Liver (tissue), 9 donors: ENCODE data around the gene IKZF4. TPM values are rescaled to one million over a fixed set of nuclear protein-coding genes. Genes with fewer than 3 reads are reported as not detected.
"Not testable (repeated sequence)": the region's sequence is repeated elsewhere in the genome, so short reads cannot be mapped to it uniquely, and the experiment has no call there.

Experiments used
- DNase-seq: peaks from one replicate; pipeline ENCODE4 v3.0.0-alpha.2; 2017; ENCODE audit warnings: low spot score
- H3K27ac ChIP-seq, 2 donors: one replicate each; pipeline ENCODE4 v1.7.0; 2013; ENCODE audit warnings: inconsistent platforms in 2 of 2, low read length in 2 of 2, control low read depth in 1 of 2, low read depth in 1 of 2, mild to moderate bottlenecking in 1 of 2
- H3K27me3 ChIP-seq, 4 donors: one replicate each; pipeline versions ENCODE4 v1.6.1 to v1.7.0; 2013; ENCODE audit warnings: low read length in 3 of 4, inconsistent platforms in 1 of 4, mild to moderate bottlenecking in 1 of 4, moderate library complexity in 1 of 4; ENCODE audit not compliant: control insufficient read depth in 4 of 4, insufficient read depth in 4 of 4
- H3K36me3 ChIP-seq, 4 donors: one replicate each; pipeline versions ENCODE4 v1.6.1 to v1.7.0; 2013; ENCODE audit warnings: low read length in 3 of 4, mild to moderate bottlenecking in 3 of 4, low read depth in 1 of 4, moderate library complexity in 1 of 4; ENCODE audit not compliant: control insufficient read depth in 4 of 4, insufficient read depth in 3 of 4
- H3K4me1 ChIP-seq, 4 donors: one replicate each; pipeline versions ENCODE4 v1.6.1 to v1.7.0; 2013; ENCODE audit warnings: low read length in 3 of 4, mild to moderate bottlenecking in 3 of 4, moderate library complexity in 1 of 4; ENCODE audit not compliant: control insufficient read depth in 4 of 4, insufficient read depth in 4 of 4
- H3K4me3 ChIP-seq, 3 donors: one replicate each; pipeline versions ENCODE4 v1.6.1 to v1.7.0; 2013; ENCODE audit warnings: low read length in 3 of 3, control low read depth in 1 of 3, low read depth in 1 of 3, mild to moderate bottlenecking in 1 of 3
- H3K9ac ChIP-seq, 2 donors: one replicate each; pipeline ENCODE4 v1.7.0; 2013; ENCODE audit warnings: low read length in 2 of 2, mild to moderate bottlenecking in 2 of 2, moderate library complexity in 2 of 2, control low read depth in 1 of 2, low read depth in 1 of 2
- H3K9me3 ChIP-seq, 4 donors: one replicate each; pipeline versions ENCODE4 v1.6.1 to v1.7.0; 2013; ENCODE audit warnings: low read length in 3 of 4; ENCODE audit not compliant: control insufficient read depth in 4 of 4
- CTCF ChIP-seq: fragments of 150-350 bp; IDR thresholded peaks from 2 replicates; pipeline ENCODE4 v1.5.1; 2017; ENCODE audit warnings: improper control_type of control experiment, low read depth, low read length; ENCODE audit not compliant: missing input control
- FOXA2 ChIP-seq: IDR thresholded peaks from 2 replicates; pipeline ENCODE4 v1.6.1; 2016; ENCODE audit warnings: antibody characterized with exemption
- GABPA ChIP-seq, 2 donors: IDR thresholded peaks in 1 of 2; conservative IDR thresholded peaks in 1 of 2; 2 replicates each; pipeline ENCODE4 v1.6.1; 2016; ENCODE audit warnings: antibody characterized with exemption in 2 of 2, mild to moderate bottlenecking in 1 of 2, moderate library complexity in 1 of 2
- HNF4G ChIP-seq: IDR thresholded peaks from 2 replicates; pipeline ENCODE4 v1.6.1; 2016; ENCODE audit warnings: antibody characterized with exemption
- JUND ChIP-seq, 2 donors: IDR thresholded peaks; 2 replicates each; pipeline ENCODE4 v1.6.1; 2016; ENCODE audit warnings: antibody characterized with exemption in 2 of 2
- NR2F2 ChIP-seq: IDR thresholded peaks from 2 replicates; pipeline ENCODE4 v1.6.1; 2016; ENCODE audit warnings: antibody characterized with exemption
- SP1 ChIP-seq: IDR thresholded peaks from 2 replicates; pipeline ENCODE4 v1.6.1; 2018; ENCODE audit warnings: antibody characterized with exemption, mild to moderate bottlenecking
- YY1 ChIP-seq: IDR thresholded peaks from 2 replicates; pipeline ENCODE4 v1.6.1; 2016; ENCODE audit warnings: antibody characterized with exemption, mild to moderate bottlenecking
- WGBS: extraction: QIAGEN DNeasy Blood & Tissue Kit; methylation state at CpG from one replicate; pipeline ENCODE4 v1.1.7; 2013; 5-methylcytosine and 5-hydroxymethylcytosine counted together
- polyA plus RNA-seq, 2 donors: library from polyadenylated mRNA; stranded (reverse) in 1 of 2; unstranded in 1 of 2; fragments of 200-250 nt in 1 of 2; fragments of >200 nt in 1 of 2; fragmentation: Nextera tagmentation in 1 of 2; extraction: Ambion mirVana in 1 of 2; gene quantifications; one replicate each; pipeline versions ENCODE4 v1.2.1 to v1.2.3, GENCODE V29; 2013 to 2015
- total RNA-seq, 2 donors: library from RNA; depleted of rRNA; stranded (reverse); fragments of >200 nt; gene quantifications; one replicate each; pipeline ENCODE4 v1.2.3, GENCODE V29; 2014
- TF ChIP-seq, protein P1 (sequence below): IDR thresholded peaks from 2 replicates; pipeline ENCODE4 v1.6.1; 2016; ENCODE audit warnings: antibody characterized with exemption, mild to moderate bottlenecking
- TF ChIP-seq, protein P2 (sequence below): IDR thresholded peaks from 2 replicates; pipeline ENCODE4 v1.6.1; 2016; ENCODE audit warnings: antibody characterized with exemption
- donor health status: healthy.
- donor health status: healthy.
- donor health status: healthy.
- donor health status: healthy.
- donor health status: healthy.

IKZF4 gene
- total and polyA plus RNA-seq, 4 donors = 0.47 to 1.9 (median 0.75) TPM

DNA sequence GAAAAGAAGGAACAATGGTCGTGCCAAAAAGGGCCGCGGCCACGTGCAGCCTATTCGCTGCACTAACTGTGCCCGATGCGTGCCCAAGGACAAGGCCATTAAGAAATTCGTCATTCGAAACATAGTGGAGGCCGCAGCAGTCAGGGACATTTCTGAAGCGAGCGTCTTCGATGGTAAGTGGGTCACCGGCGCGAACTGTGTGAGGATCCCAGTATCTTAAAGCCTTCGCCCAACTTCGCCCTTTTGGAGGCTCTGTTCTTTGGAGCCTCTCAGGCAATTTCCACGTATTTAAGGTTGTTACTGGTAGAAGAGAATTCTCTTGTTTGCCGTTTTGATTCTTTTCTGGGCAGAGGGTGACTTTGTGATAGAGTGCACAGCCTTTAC is 21.6 kb downstream of the IKZF4 start:
- not testable (repeated sequence) for DNase-seq, H3K9me3 ChIP-seq, H3K27me3 ChIP-seq
- WGBS = 2% methylated on average over 20 of the region's 20 CpGs
- peak overlapping the region; percentile 80 to 100 (median 99) for H3K4me3 ChIP-seq
- peak overlapping the region; percentile 96 to 98 for H3K9ac ChIP-seq
- H3K4me1 ChIP-seq = peaks cover 2 to 34% (median 24%) of the 10 kb centered on the region in 4 donors
- peaks cover 4 to 24% (median 16%) of the 10 kb centered on the region in 4 donors for H3K36me3 ChIP-seq
- H3K27ac ChIP-seq = peak overlapping the region; percentile 99 to 100

- H3K9ac ChIP-seq = peak overlapping the region; percentile 96 to 98
- peak overlapping the region; percentile 80 to 100 (median 99) for H3K4me3 ChIP-seq
- peaks cover 4 to 24% (median 16%) of the 10 kb centered on the region in 4 donors for H3K36me3 ChIP-seq
- peaks cover 0 to 30% (median 22%) of the 10 kb centered on the region in 4 donors for H3K4me1 ChIP-seq
- peak overlapping the region in 1 of 2 donors; percentile 100 for H3K27ac ChIP-seq
- TF ChIP-seq HNF4G = no peak
- TF ChIP-seq GABPA (IDR thresholded peaks at IDR 0.05 in 1 of 2, conservative IDR thresholded peaks at IDR 0.05 in 1 of 2) = no peak
- TF ChIP-seq, protein P1, sequence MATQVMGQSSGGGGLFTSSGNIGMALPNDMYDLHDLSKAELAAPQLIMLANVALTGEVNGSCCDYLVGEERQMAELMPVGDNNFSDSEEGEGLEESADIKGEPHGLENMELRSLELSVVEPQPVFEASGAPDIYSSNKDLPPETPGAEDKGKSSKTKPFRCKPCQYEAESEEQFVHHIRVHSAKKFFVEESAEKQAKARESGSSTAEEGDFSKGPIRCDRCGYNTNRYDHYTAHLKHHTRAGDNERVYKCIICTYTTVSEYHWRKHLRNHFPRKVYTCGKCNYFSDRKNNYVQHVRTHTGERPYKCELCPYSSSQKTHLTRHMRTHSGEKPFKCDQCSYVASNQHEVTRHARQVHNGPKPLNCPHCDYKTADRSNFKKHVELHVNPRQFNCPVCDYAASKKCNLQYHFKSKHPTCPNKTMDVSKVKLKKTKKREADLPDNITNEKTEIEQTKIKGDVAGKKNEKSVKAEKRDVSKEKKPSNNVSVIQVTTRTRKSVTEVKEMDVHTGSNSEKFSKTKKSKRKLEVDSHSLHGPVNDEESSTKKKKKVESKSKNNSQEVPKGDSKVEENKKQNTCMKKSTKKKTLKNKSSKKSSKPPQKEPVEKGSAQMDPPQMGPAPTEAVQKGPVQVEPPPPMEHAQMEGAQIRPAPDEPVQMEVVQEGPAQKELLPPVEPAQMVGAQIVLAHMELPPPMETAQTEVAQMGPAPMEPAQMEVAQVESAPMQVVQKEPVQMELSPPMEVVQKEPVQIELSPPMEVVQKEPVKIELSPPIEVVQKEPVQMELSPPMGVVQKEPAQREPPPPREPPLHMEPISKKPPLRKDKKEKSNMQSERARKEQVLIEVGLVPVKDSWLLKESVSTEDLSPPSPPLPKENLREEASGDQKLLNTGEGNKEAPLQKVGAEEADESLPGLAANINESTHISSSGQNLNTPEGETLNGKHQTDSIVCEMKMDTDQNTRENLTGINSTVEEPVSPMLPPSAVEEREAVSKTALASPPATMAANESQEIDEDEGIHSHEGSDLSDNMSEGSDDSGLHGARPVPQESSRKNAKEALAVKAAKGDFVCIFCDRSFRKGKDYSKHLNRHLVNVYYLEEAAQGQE = no peak
- no peak for TF ChIP-seq SP1
- TF ChIP-seq CTCF = no peak
- DNase-seq = no peak
- no peaks in the 10 kb centered on the region for H3K9me3 ChIP-seq
- 24% methylated on average over 9 of the region's 9 CpGs for WGBS
- H3K27me3 ChIP-seq = no peaks in the 10 kb centered on the region
These were observed 22.0 kb downstream of the IKZF4 start for GRCh38 chr12:56042843-56043242.

GRCh38 chr12:56046027-56046780 is 25.4 kb downstream of the IKZF4 start:
- Histone ChIP-seq H3K9ac (no peak overlapping the region), H3K27ac (no peak overlapping the region), H3K36me3 (peaks cover 4 to 24% (median 16%) of the 10 kb centered on the region in 4 donors), H3K9me3 (no peaks in the 10 kb centered on the region), H3K27me3 (no peaks in the 10 kb centered on the region), H3K4me1 (peaks cover 0 to 18% (median 10%) of the 10 kb centered on the region in 4 donors), H3K4me3 (no peak overlapping the region)
- no peak for TF ChIP-seq YY1
- TF ChIP-seq NR2F2 = no peak
- TF ChIP-seq, protein P1 = no peak
- TF ChIP-seq FOXA2 = no peak
- TF ChIP-seq JUND (IDR thresholded peaks at IDR 0.05) = no peak
- no peak for TF ChIP-seq SP1
- TF ChIP-seq, protein P2, sequence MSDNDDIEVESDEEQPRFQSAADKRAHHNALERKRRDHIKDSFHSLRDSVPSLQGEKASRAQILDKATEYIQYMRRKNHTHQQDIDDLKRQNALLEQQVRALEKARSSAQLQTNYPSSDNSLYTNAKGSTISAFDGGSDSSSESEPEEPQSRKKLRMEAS = no peak
- DNase-seq = no peak
- 85% methylated on average over 9 of the region's 9 CpGs for WGBS
